Breast epithelium (tissue), 4 donors: ENCODE data around the gene CUL5. TPM values are rescaled to one million over a fixed set of nuclear protein-coding genes. Genes with fewer than 3 reads are reported as not detected.
"Not testable (repeated sequence)": the region's sequence is repeated elsewhere in the genome, so short reads cannot be mapped to it uniquely, and the experiment has no call there.

Source experiments
- DNase-seq, 2 donors: peaks; one replicate each; pipeline ENCODE4 v3.0.0-alpha.2; 2019; ENCODE audit warnings: low spot score in 2 of 2
- H3K27ac ChIP-seq, 2 donors: fragments of 200-600 bp; sonication (generic) in 1 of 2; one replicate each; pipeline ENCODE4 v1.5.1; 2016 to 2019; ENCODE audit warnings: mild to moderate bottlenecking in 1 of 2
- H3K27me3 ChIP-seq, 2 donors: fragments of 200-600 bp; sonication (generic) in 1 of 2; one replicate each; pipeline versions ENCODE4 v1.5.1 to v1.6.0; 2017 to 2019; ENCODE audit warnings: control low read depth in 1 of 2, mild to moderate bottlenecking in 1 of 2
- H3K36me3 ChIP-seq: fragments of 200-600 bp; one replicate; pipeline ENCODE4 v1.5.1; 2019
- H3K4me1 ChIP-seq, 2 donors: fragments of 200-600 bp; sonication (generic); one replicate each; pipeline ENCODE4 v1.5.1; 2016 to 2019; ENCODE audit warnings: control low read depth in 1 of 2
- H3K4me3 ChIP-seq, 3 donors: fragments of 200-600 bp; sonication (generic); 1 replicate in 2 of 3; 2 replicates in 1 of 3; pipeline ENCODE4 v1.5.1; 2016 to 2019; ENCODE audit warnings: mild to moderate bottlenecking in 3 of 3, moderate library complexity in 2 of 3
- H3K9me3 ChIP-seq, 2 donors: fragments of 200-600 bp; sonication (generic) in 1 of 2; one replicate each; pipeline ENCODE4 v1.5.1; 2016 to 2019; ENCODE audit warnings: control low read depth in 1 of 2
- POLR2A ChIP-seq: fragments of 450-650 bp; IDR thresholded peaks from one replicate; pipeline ENCODE4 v1.6.1; 2016; ENCODE audit warnings: antibody characterized with exemption, mild to moderate bottlenecking, moderate library complexity
- POLR2AphosphoS5 ChIP-seq, 3 donors: sonication (generic); formaldehyde crosslinking; IDR thresholded peaks; one replicate each; pipeline ENCODE4 v1.6.1; 2017; ENCODE audit warnings: antibody characterized with exemption in 3 of 3
- intact Hi-C: fragments of 100-400 bp; cut with DNase I; formaldehyde crosslinking; loops from one replicate; pipeline ENCODE4 v1.15.1; 2023; ENCODE audit warnings: low total_unique reads
- total RNA-seq, 3 donors: library from RNA; depleted of rRNA; stranded (reverse); fragments of >200 nt; gene quantifications; one replicate each; pipeline ENCODE4 v1.1.0, GENCODE V29; 2016
- TF ChIP-seq, protein P1 (sequence below), 3 donors: fragments of 450-650 bp; IDR thresholded peaks; one replicate each; pipeline ENCODE4 v1.5.1; 2016 to 2017; ENCODE audit warnings: antibody characterized with exemption in 3 of 3, mild to moderate bottlenecking in 3 of 3, moderate library complexity in 3 of 3

The CUL5 gene
- total RNA-seq, 3 donors from 2014 or later: 25.9 to 34.4 (median 32.8) TPM

DNA sequence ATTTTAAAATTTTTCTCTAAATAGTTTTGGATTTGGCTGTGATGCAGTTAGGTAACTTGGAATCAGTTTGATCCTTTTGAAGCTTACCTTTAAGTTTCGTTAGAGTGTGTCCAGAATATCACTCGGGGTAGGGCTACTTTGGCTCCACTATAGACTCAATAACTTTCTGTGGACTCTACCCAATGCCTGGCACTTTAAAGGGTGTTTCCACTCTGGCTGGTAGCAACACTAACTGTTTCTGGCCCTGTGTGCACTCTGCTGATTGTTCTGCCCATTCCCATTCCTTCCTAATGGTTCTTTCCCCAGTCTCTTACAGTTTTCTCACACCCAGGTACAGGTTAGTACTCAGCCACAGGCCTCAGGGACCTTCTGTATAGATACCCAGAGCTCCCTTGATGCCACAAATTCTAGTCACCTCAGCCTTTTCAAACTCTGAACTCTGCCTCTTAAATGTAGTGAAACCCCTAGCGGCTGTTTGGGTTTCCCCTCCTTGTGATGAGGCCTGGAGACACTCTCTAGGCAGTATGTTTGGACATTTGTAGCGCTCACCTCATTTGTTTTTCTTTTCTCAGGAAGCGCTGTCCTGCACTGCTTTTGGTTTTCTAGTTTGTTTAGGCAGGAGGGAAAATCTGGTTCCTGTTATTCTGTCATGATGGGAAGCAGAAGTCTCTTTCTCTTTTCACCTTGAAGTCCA is 16.8 kb downstream of the CUL5 start:
- Histone ChIP-seq H3K27ac (no peak overlapping the region), H3K4me3 (no peak overlapping the region), H3K36me3 (no peaks in the 10 kb centered on the region), H3K4me1 (no peaks in the 10 kb centered on the region), H3K9me3 (no peaks in the 10 kb centered on the region), H3K27me3 (no peaks in the 10 kb centered on the region)
- intact Hi-C loops: no loop called here
- DNase-seq: no peak
- no peak for TF ChIP-seq POLR2A
- TF ChIP-seq POLR2AphosphoS5 (IDR thresholded peaks at IDR 0.05): no peak
- TF ChIP-seq, protein P1, sequence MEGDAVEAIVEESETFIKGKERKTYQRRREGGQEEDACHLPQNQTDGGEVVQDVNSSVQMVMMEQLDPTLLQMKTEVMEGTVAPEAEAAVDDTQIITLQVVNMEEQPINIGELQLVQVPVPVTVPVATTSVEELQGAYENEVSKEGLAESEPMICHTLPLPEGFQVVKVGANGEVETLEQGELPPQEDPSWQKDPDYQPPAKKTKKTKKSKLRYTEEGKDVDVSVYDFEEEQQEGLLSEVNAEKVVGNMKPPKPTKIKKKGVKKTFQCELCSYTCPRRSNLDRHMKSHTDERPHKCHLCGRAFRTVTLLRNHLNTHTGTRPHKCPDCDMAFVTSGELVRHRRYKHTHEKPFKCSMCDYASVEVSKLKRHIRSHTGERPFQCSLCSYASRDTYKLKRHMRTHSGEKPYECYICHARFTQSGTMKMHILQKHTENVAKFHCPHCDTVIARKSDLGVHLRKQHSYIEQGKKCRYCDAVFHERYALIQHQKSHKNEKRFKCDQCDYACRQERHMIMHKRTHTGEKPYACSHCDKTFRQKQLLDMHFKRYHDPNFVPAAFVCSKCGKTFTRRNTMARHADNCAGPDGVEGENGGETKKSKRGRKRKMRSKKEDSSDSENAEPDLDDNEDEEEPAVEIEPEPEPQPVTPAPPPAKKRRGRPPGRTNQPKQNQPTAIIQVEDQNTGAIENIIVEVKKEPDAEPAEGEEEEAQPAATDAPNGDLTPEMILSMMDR (IDR thresholded peaks at IDR 0.05): no peak

DNA sequence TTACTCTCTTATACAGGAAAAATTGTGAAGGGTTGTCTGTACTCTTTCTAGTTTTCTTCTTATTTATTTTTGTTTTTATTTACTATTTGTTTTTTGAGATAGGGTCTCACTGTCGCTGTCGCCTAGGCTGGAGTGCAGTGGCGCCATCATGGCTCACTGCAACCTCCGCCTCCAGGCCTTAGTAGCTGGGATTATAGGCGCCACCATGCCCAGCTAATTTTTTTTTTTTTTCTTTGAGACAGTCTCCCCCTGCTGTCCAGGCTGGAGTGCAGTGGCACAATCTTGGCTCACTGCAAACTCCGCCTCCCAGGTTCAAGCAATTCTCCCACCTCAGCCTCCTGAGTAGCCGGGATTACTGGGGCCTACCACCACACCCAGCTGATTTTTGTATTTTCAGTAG is 18.4 kb downstream of the CUL5 start:
- intact Hi-C loops: no loop called here
- Histone ChIP-seq H3K4me3 (no peak overlapping the region), H3K36me3 (no peaks in the 10 kb centered on the region), H3K27me3 (no peaks in the 10 kb centered on the region), H3K4me1 (no peaks in the 10 kb centered on the region), H3K9me3 (no peaks in the 10 kb centered on the region), H3K27ac (no peak overlapping the region)
- DNase-seq: no peak
- TF ChIP-seq POLR2A: no peak
- no peak for TF ChIP-seq POLR2AphosphoS5 (IDR thresholded peaks at IDR 0.05)
- TF ChIP-seq, protein P1 (IDR thresholded peaks at IDR 0.05): no peak

DNA sequence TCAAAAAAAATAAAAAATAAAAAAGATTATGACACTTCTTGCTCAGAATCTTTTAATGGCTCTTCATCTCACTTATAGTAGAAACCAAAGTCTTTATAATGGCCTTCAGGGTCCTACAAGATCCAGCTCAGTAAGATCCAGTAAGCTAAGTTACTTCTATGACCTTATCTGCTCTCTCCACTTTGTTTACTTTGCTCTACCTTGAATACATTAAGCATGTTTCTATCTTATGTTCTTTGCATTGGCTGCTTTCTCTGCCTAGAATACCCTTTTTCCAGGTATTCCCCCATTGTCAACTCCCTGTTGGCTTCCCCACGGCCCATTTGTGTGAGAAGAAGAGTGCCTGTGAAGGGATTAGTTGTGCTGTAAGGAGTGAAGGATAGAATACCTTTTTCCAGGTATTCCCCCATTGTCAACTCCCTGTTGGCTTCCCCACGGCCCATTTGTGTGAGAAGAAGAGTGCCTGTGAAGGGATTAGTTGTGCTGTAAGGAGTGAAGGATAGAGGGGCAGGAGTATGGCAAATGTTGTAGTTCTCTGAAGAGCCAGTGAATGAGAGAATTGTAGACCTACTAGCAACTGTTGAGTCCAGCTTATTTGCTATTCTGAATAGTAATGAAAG is 20.2 kb downstream of the CUL5 start:
- H3K9me3 ChIP-seq, H3K4me3 ChIP-seq, H3K36me3 ChIP-seq, H3K27me3 ChIP-seq, DNase-seq, H3K27ac ChIP-seq, intact Hi-C loops, H3K4me1 ChIP-seq: not testable (repeated sequence)

DNA sequence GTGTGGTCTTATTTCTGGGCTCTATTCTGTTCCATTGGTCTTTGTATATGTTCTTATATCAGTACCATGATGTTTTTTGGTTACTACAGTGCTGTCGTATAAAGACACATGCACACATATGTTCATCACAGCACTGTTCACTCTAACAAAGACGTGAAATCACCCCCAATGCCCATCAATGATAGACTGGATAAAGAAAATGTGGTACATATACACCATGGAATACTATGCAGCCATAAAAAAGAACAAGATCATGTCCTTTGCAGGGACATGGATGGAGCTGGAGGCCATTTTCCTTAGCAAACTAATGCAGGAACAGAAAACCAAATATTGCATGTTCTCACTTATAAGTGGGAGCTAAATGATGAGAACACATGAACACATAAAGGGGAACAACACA is 22.9 kb downstream of the CUL5 start:
- H3K27ac ChIP-seq, H3K9me3 ChIP-seq, H3K4me1 ChIP-seq, intact Hi-C loops, H3K27me3 ChIP-seq, H3K36me3 ChIP-seq, DNase-seq, H3K4me3 ChIP-seq: not testable (repeated sequence)

DNA sequence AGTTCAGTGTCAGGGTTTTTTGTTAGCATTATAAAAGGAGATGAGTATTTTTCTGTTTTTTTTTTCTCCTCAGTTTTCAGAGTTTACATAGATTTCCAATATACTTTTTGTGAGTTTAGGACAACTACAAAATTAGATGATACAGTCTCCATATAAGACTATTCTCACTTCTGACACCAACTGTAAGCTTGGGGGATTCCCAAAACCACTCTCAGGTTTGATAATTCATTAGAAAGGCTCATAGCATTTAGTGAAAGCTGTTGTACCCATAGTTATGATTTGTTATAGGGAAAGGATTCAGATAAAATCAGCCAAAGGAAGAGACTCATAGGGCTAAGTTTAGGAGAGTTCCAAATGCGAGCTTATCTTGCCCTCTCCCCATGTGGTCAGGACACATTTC is 24.1 kb downstream of the CUL5 start:
- no peak overlapping the region for H3K27ac ChIP-seq
- no peaks in the 10 kb centered on the region for H3K27me3 ChIP-seq
- TF ChIP-seq, protein P1 (IDR thresholded peaks at IDR 0.05): no peak
- TF ChIP-seq POLR2AphosphoS5 (IDR thresholded peaks at IDR 0.05): no peak
- no peak for TF ChIP-seq POLR2A
- H3K4me3 ChIP-seq: no peak overlapping the region
- DNase-seq: no peak
- H3K9me3 ChIP-seq: no peaks in the 10 kb centered on the region
- intact Hi-C loops: no loop called here
- no peaks in the 10 kb centered on the region for H3K36me3 ChIP-seq
- H3K4me1 ChIP-seq: no peaks in the 10 kb centered on the region

DNA sequence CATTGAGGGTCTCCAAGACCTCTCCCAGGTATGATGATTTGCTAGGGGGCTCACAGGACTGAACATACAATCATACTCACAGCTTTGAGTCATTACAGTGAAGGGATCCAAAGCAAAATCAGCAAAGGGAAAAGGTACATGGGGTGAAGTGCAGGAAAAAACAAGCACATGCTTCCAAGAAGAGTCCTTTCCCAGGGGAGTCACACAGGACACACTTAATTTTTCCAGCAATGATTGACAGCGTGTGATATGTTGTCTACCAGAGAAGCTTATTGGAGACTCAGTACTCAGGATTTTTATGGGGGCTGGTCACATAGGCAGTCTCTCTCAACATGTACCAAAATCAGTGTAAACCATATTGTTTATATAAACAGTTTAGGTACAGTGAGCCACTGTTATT is 25.3 kb downstream of the CUL5 start:
- no peaks in the 10 kb centered on the region for H3K4me1 ChIP-seq
- no peaks in the 10 kb centered on the region for H3K27me3 ChIP-seq
- H3K9me3 ChIP-seq: no peaks in the 10 kb centered on the region
- no peak for DNase-seq
- no peak overlapping the region for H3K4me3 ChIP-seq
- no peak overlapping the region for H3K27ac ChIP-seq
- no peaks in the 10 kb centered on the region for H3K36me3 ChIP-seq
- intact Hi-C loops: no loop called here
- TF ChIP-seq POLR2A (no peak), POLR2AphosphoS5 (IDR thresholded peaks at IDR 0.05) (no peak)
- TF ChIP-seq, protein P1 (IDR thresholded peaks at IDR 0.05): no peak
